Urinary bladder (tissue), 4 donors: Measurements from ENCODE around the gene S100A9. TPM values are rescaled to one million over a fixed set of nuclear protein-coding genes. Genes with fewer than 3 reads are reported as not detected.

Experiments used
- DNase-seq: peaks from one replicate; pipeline ENCODE4 v3.0.0-alpha.2; 2015; ENCODE audit errors: extremely low spot score
- H3K27ac ChIP-seq: one replicate; pipeline ENCODE4 v1.5.1; 2013; ENCODE audit warnings: low read depth, mild to moderate bottlenecking, moderate library complexity
- H3K36me3 ChIP-seq: one replicate; pipeline ENCODE4 v1.6.1; 2013; ENCODE audit warnings: mild to moderate bottlenecking, moderate library complexity; ENCODE audit not compliant: insufficient read depth
- H3K4me1 ChIP-seq: one replicate; pipeline ENCODE4 v1.6.1; 2013; ENCODE audit warnings: mild to moderate bottlenecking, moderate library complexity; ENCODE audit not compliant: insufficient read depth
- H3K4me3 ChIP-seq: one replicate; pipeline ENCODE4 v1.5.1; 2013; ENCODE audit warnings: low read depth, low read length
- WGBS: extraction: QIAGEN DNeasy Blood & Tissue Kit; methylation state at CpG from one replicate; pipeline ENCODE4 v1.1.7; 2013; 5-methylcytosine and 5-hydroxymethylcytosine counted together
- polyA plus RNA-seq: library from polyadenylated mRNA; stranded (reverse); fragments of 200-250 nt; gene quantifications from one replicate; pipeline ENCODE4 v1.2.3, GENCODE V29; 2013
- total RNA-seq: library from RNA; depleted of rRNA; stranded (reverse); fragments of >200 nt; gene quantifications from one replicate; pipeline ENCODE4 v1.2.3, GENCODE V29; 2014
- donor health status: healthy with polysubstance abuse.
- donor health status: healthy.

S100A9 gene
- total and polyA plus RNA-seq, 2 donors, result 77.5 to 471 TPM

- Histone ChIP-seq H3K27ac (no peak overlapping the region), H3K36me3 (no peaks in the 10 kb centered on the region), H3K4me1 (no peaks in the 10 kb centered on the region), H3K4me3 (no peak overlapping the region)
- no peak for DNase-seq
- WGBS, result 88% methylated on average over 2 of the region's 2 CpGs
These were observed 2.5 kb downstream of the S100A9 start for GRCh38 chr1:153360190-153360589.

GRCh38 chr1:153360592-153361479 lies 3.2 kb downstream of the S100A9 start:
- no peak overlapping the region for H3K4me3 ChIP-seq
- no peaks in the 10 kb centered on the region for H3K36me3 ChIP-seq
- DNase-seq, result no peak
- WGBS, result 93% methylated on average over 11 of the region's 11 CpGs
- H3K4me1 ChIP-seq, result no peaks in the 10 kb centered on the region
- no peak overlapping the region for H3K27ac ChIP-seq

- Histone ChIP-seq H3K4me3 (no peak overlapping the region), H3K4me1 (no peaks in the 10 kb centered on the region), H3K36me3 (no peaks in the 10 kb centered on the region), H3K27ac (no peak overlapping the region)
- 82% methylated on average over 4 of the region's 4 CpGs for WGBS
- no peak for DNase-seq
These were observed 3.9 kb downstream of the S100A9 start for GRCh38 chr1:153361480-153362109.

GRCh38 chr1:153362187-153362775 lies 4.6 kb downstream of the S100A9 start:
- DNase-seq, result no peak
- 77% methylated on average over 3 of the region's 3 CpGs for WGBS
- H3K4me1 ChIP-seq, result no peaks in the 10 kb centered on the region
- no peak overlapping the region for H3K27ac ChIP-seq
- no peaks in the 10 kb centered on the region for H3K36me3 ChIP-seq
- no peak overlapping the region for H3K4me3 ChIP-seq

- no peak for DNase-seq
- Histone ChIP-seq H3K4me1 (no peaks in the 10 kb centered on the region), H3K36me3 (no peaks in the 10 kb centered on the region), H3K4me3 (no peak overlapping the region), H3K27ac (no peak overlapping the region)
- 69% methylated on average over 3 of the region's 3 CpGs for WGBS
These were observed 6.0 kb downstream of the S100A9 start for GRCh38 chr1:153363641-153364040.

- H3K27ac ChIP-seq, result no peak overlapping the region
- H3K4me3 ChIP-seq, result no peak overlapping the region
- no peaks in the 10 kb centered on the region for H3K36me3 ChIP-seq
- no peaks in the 10 kb centered on the region for H3K4me1 ChIP-seq
- DNase-seq, result no peak
These were observed 6.5 kb downstream of the S100A9 start for GRCh38 chr1:153364156-153364555.

- Histone ChIP-seq H3K4me3 (no peak overlapping the region), H3K27ac (no peak overlapping the region), H3K36me3 (no peaks in the 10 kb centered on the region), H3K4me1 (no peaks in the 10 kb centered on the region)
- DNase-seq, result no peak
- 77% methylated on average over 12 of the region's 12 CpGs for WGBS
These were observed 7.4 kb downstream of the S100A9 start for GRCh38 chr1:153364766-153365666.

- no peak overlapping the region for H3K27ac ChIP-seq
- 55% methylated on average over 8 of the region's 8 CpGs for WGBS
- H3K4me3 ChIP-seq, result no peak overlapping the region
- H3K36me3 ChIP-seq, result no peaks in the 10 kb centered on the region
- no peaks in the 10 kb centered on the region for H3K4me1 ChIP-seq
- DNase-seq, result no peak
These were observed 8.0 kb downstream of the S100A9 start for GRCh38 chr1:153365696-153366095.

- H3K36me3 ChIP-seq, result no peaks in the 10 kb centered on the region
- H3K27ac ChIP-seq, result no peak overlapping the region
- no peak overlapping the region for H3K4me3 ChIP-seq
- no peaks in the 10 kb centered on the region for H3K4me1 ChIP-seq
- no peak for DNase-seq
- 79% methylated on average over 6 of the region's 6 CpGs for WGBS
These were observed 8.6 kb downstream of the S100A9 start for GRCh38 chr1:153366261-153366660.

- no peak for DNase-seq
- no peak overlapping the region for H3K27ac ChIP-seq
- no peaks in the 10 kb centered on the region for H3K36me3 ChIP-seq
- no peaks in the 10 kb centered on the region for H3K4me1 ChIP-seq
- H3K4me3 ChIP-seq, result no peak overlapping the region
- WGBS, result 48% methylated on average over 2 of the region's 2 CpGs
These were observed 9.4 kb downstream of the S100A9 start for GRCh38 chr1:153367090-153367489.

- no peak for DNase-seq
- H3K27ac ChIP-seq, result no peak overlapping the region
- WGBS, result 59% methylated on average over 2 of the region's 2 CpGs
- H3K4me3 ChIP-seq, result no peak overlapping the region
- H3K4me1 ChIP-seq, result no peaks in the 10 kb centered on the region
- H3K36me3 ChIP-seq, result no peaks in the 10 kb centered on the region
These were observed 10.8 kb downstream of the S100A9 start for GRCh38 chr1:153368495-153368894.

GRCh38 chr1:153370146-153370545 lies 12.5 kb downstream of the S100A9 start:
- Histone ChIP-seq H3K4me1 (no peaks in the 10 kb centered on the region), H3K27ac (no peak overlapping the region), H3K36me3 (no peaks in the 10 kb centered on the region), H3K4me3 (no peak overlapping the region)
- no peak for DNase-seq
- WGBS, result 74% methylated on average over 3 of the region's 3 CpGs

GRCh38 chr1:153371231-153371630 lies 13.6 kb downstream of the S100A9 start:
- Histone ChIP-seq H3K4me3 (no peak overlapping the region), H3K36me3 (no peaks in the 10 kb centered on the region)
- 88% methylated on average over 1 of the region's 1 CpG for WGBS

More at GRCh38 chr1:153371231-153371630, 13.6 kb downstream of the S100A9 start:
- no peak overlapping the region for H3K27ac ChIP-seq
- no peak for DNase-seq
- no peaks in the 10 kb centered on the region for H3K4me1 ChIP-seq
